GM12875 (cell line): ENCODE results near the gene GAS6.

Experiments
- H3K4me3 ChIP-seq: one replicate; pipeline ENCODE4 v1.5.1; 2011; ENCODE audit warnings: low read depth, low read length, control low read depth
- CTCF ChIP-seq: IDR thresholded peaks from 2 replicates; pipeline ENCODE4 v1.5.1; 2011; ENCODE audit warnings: low read depth, mild to moderate bottlenecking, control low read depth, inconsistent platforms, low read length, moderate library complexity, borderline replicate concordance; ENCODE audit not compliant: insufficient read depth

GAS6 gene

GRCh38 chr13:113904411-113904810 lies 40.5 kb upstream of the GAS6 start:
- peak; percentile 39; the same call in 1 of the 2 replicates for TF ChIP-seq CTCF
- no peak overlapping the region for H3K4me3 ChIP-seq

GRCh38 chr13:113903912-113904311 lies 40.0 kb upstream of the GAS6 start:
- H3K4me3 ChIP-seq = no peak overlapping the region
- TF ChIP-seq CTCF = no peak

GRCh38 chr13:113902986-113903775 lies 39.3 kb upstream of the GAS6 start:
- H3K4me3 ChIP-seq = no peak overlapping the region
- no peak for TF ChIP-seq CTCF

- no peak for TF ChIP-seq CTCF
These were observed 38.6 kb upstream of the GAS6 start for GRCh38 chr13:113902481-113902880.

GRCh38 chr13:113901642-113902041 lies 37.8 kb upstream of the GAS6 start:
- TF ChIP-seq CTCF = no peak

More at GRCh38 chr13:113902481-113902880, 38.6 kb upstream of the GAS6 start:
- no peak overlapping the region for H3K4me3 ChIP-seq

GRCh38 chr13:113901231-113901630 lies 37.4 kb upstream of the GAS6 start:
- no peak overlapping the region for H3K4me3 ChIP-seq
- no peak for TF ChIP-seq CTCF

More at GRCh38 chr13:113901642-113902041, 37.8 kb upstream of the GAS6 start:
- no peak overlapping the region for H3K4me3 ChIP-seq

- no peak for TF ChIP-seq CTCF
- H3K4me3 ChIP-seq = no peak overlapping the region
These were observed 36.8 kb upstream of the GAS6 start for GRCh38 chr13:113900646-113901045.
